ENCODE measurements around the gene IGF2BP2.

Gene IGF2BP2

GRCh38 chr3:185766329-185767001, 58.4 kb downstream of the IGF2BP2 start:
- no peaks in the 10 kb centered on the region for H3K27me3 ChIP-seq (ENCODE audit: control insufficient read depth, insufficient read depth, low read length)
- no peak overlapping the region for H3K27ac ChIP-seq (ENCODE audit: low read depth, low read length)
- H3K36me3 ChIP-seq (ENCODE audit: control insufficient read depth, insufficient read depth, low read length) = no peaks in the 10 kb centered on the region
- no peaks in the 10 kb centered on the region for H3K4me1 ChIP-seq (ENCODE audit: control insufficient read depth, insufficient read depth, low read length)
- H3K9ac ChIP-seq (ENCODE audit: low read length) = no peak overlapping the region
- H3K4me3 ChIP-seq (ENCODE audit: low read length) = no peak overlapping the region

GRCh38 chr3:185764980-185765370, 59.9 kb downstream of the IGF2BP2 start:
- H3K4me3 ChIP-seq (ENCODE audit: low read length) = no peak overlapping the region
- H3K27me3 ChIP-seq (ENCODE audit: control insufficient read depth, insufficient read depth, low read length) = no peaks in the 10 kb centered on the region
- no peaks in the 10 kb centered on the region for H3K36me3 ChIP-seq (ENCODE audit: control insufficient read depth, insufficient read depth, low read length)
- H3K4me1 ChIP-seq (ENCODE audit: control insufficient read depth, insufficient read depth, low read length) = no peaks in the 10 kb centered on the region
- H3K9ac ChIP-seq (ENCODE audit: low read length) = no peak overlapping the region
- H3K27ac ChIP-seq (ENCODE audit: low read depth, low read length) = no peak overlapping the region

GRCh38 chr3:185764163-185764979, 60.5 kb downstream of the IGF2BP2 start:
- Histone ChIP-seq H3K36me3 (ENCODE audit: control insufficient read depth, insufficient read depth, low read length) (no peaks in the 10 kb centered on the region), H3K4me1 (ENCODE audit: control insufficient read depth, insufficient read depth, low read length) (no peaks in the 10 kb centered on the region), H3K27me3 (ENCODE audit: control insufficient read depth, insufficient read depth, low read length) (no peaks in the 10 kb centered on the region), H3K4me3 (ENCODE audit: low read length) (no peak overlapping the region), H3K9ac (ENCODE audit: low read length) (no peak overlapping the region), H3K27ac (ENCODE audit: low read depth, low read length) (no peak overlapping the region)

GRCh38 chr3:185763347-185764005, 61.4 kb downstream of the IGF2BP2 start:
- Histone ChIP-seq H3K36me3 (ENCODE audit: control insufficient read depth, insufficient read depth, low read length) (no peaks in the 10 kb centered on the region), H3K4me3 (ENCODE audit: low read length) (no peak overlapping the region), H3K4me1 (ENCODE audit: control insufficient read depth, insufficient read depth, low read length) (no peaks in the 10 kb centered on the region), H3K27ac (ENCODE audit: low read depth, low read length) (no peak overlapping the region), H3K27me3 (ENCODE audit: control insufficient read depth, insufficient read depth, low read length) (no peaks in the 10 kb centered on the region), H3K9ac (ENCODE audit: low read length) (no peak overlapping the region)

GRCh38 chr3:185760550-185760949, 64.3 kb downstream of the IGF2BP2 start:
- H3K9ac ChIP-seq (ENCODE audit: low read length) = no peak overlapping the region
- H3K27me3 ChIP-seq (ENCODE audit: control insufficient read depth, insufficient read depth, low read length) = no peaks in the 10 kb centered on the region
- peak overlapping the region; percentile 29 for H3K4me3 ChIP-seq (ENCODE audit: low read length)
- H3K36me3 ChIP-seq (ENCODE audit: control insufficient read depth, insufficient read depth, low read length) = no peaks in the 10 kb centered on the region
- no peak overlapping the region for H3K27ac ChIP-seq (ENCODE audit: low read depth, low read length)
- no peaks in the 10 kb centered on the region for H3K4me1 ChIP-seq (ENCODE audit: control insufficient read depth, insufficient read depth, low read length)

- Histone ChIP-seq H3K27me3 (ENCODE audit: control insufficient read depth, insufficient read depth, low read length) (no peaks in the 10 kb centered on the region), H3K9ac (ENCODE audit: low read length) (no peak overlapping the region), H3K4me1 (ENCODE audit: control insufficient read depth, insufficient read depth, low read length) (no peaks in the 10 kb centered on the region), H3K4me3 (ENCODE audit: low read length) (no peak overlapping the region), H3K27ac (ENCODE audit: low read depth, low read length) (no peak overlapping the region), H3K36me3 (ENCODE audit: control insufficient read depth, insufficient read depth, low read length) (no peaks in the 10 kb centered on the region)
Measured at GRCh38 chr3:185760088-185760487, 64.8 kb downstream of the IGF2BP2 start.

GRCh38 chr3:185759512-185759911, 65.3 kb downstream of the IGF2BP2 start:
- H3K9ac ChIP-seq (ENCODE audit: low read length) = no peak overlapping the region
- no peaks in the 10 kb centered on the region for H3K36me3 ChIP-seq (ENCODE audit: control insufficient read depth, insufficient read depth, low read length)
- H3K27me3 ChIP-seq (ENCODE audit: control insufficient read depth, insufficient read depth, low read length) = no peaks in the 10 kb centered on the region
- no peaks in the 10 kb centered on the region for H3K4me1 ChIP-seq (ENCODE audit: control insufficient read depth, insufficient read depth, low read length)
- H3K4me3 ChIP-seq (ENCODE audit: low read length) = no peak overlapping the region
- H3K27ac ChIP-seq (ENCODE audit: low read depth, low read length) = no peak overlapping the region

- Histone ChIP-seq H3K27me3 (ENCODE audit: control insufficient read depth, insufficient read depth, low read length) (no peaks in the 10 kb centered on the region), H3K4me3 (ENCODE audit: low read length) (no peak overlapping the region), H3K36me3 (ENCODE audit: control insufficient read depth, insufficient read depth, low read length) (no peaks in the 10 kb centered on the region), H3K4me1 (ENCODE audit: control insufficient read depth, insufficient read depth, low read length) (no peaks in the 10 kb centered on the region), H3K9ac (ENCODE audit: low read length) (no peak overlapping the region), H3K27ac (ENCODE audit: low read depth, low read length) (no peak overlapping the region)
Measured at GRCh38 chr3:185758912-185759311, 65.9 kb downstream of the IGF2BP2 start.

- Histone ChIP-seq H3K27ac (ENCODE audit: low read depth, low read length) (no peak overlapping the region), H3K27me3 (ENCODE audit: control insufficient read depth, insufficient read depth, low read length) (no peaks in the 10 kb centered on the region), H3K9ac (ENCODE audit: low read length) (no peak overlapping the region), H3K36me3 (ENCODE audit: control insufficient read depth, insufficient read depth, low read length) (no peaks in the 10 kb centered on the region), H3K4me3 (ENCODE audit: low read length) (no peak overlapping the region), H3K4me1 (ENCODE audit: control insufficient read depth, insufficient read depth, low read length) (no peaks in the 10 kb centered on the region)
Measured at GRCh38 chr3:185757176-185757575, 67.7 kb downstream of the IGF2BP2 start.

- Histone ChIP-seq H3K27ac (ENCODE audit: low read depth, low read length) (no peak overlapping the region), H3K4me1 (ENCODE audit: control insufficient read depth, insufficient read depth, low read length) (no peaks in the 10 kb centered on the region), H3K9ac (ENCODE audit: low read length) (no peak overlapping the region), H3K4me3 (ENCODE audit: low read length) (no peak overlapping the region), H3K27me3 (ENCODE audit: control insufficient read depth, insufficient read depth, low read length) (no peaks in the 10 kb centered on the region), H3K36me3 (ENCODE audit: control insufficient read depth, insufficient read depth, low read length) (no peaks in the 10 kb centered on the region)
Measured at GRCh38 chr3:185756477-185756876, 68.4 kb downstream of the IGF2BP2 start.

GRCh38 chr3:185754920-185755319, 69.9 kb downstream of the IGF2BP2 start:
- no peaks in the 10 kb centered on the region for H3K27me3 ChIP-seq (ENCODE audit: control insufficient read depth, insufficient read depth, low read length)
- H3K9ac ChIP-seq (ENCODE audit: low read length) = no peak overlapping the region
- no peak overlapping the region for H3K27ac ChIP-seq (ENCODE audit: low read depth, low read length)
- H3K4me3 ChIP-seq (ENCODE audit: low read length) = no peak overlapping the region
- no peaks in the 10 kb centered on the region for H3K4me1 ChIP-seq (ENCODE audit: control insufficient read depth, insufficient read depth, low read length)
- H3K36me3 ChIP-seq (ENCODE audit: control insufficient read depth, insufficient read depth, low read length) = no peaks in the 10 kb centered on the region

GRCh38 chr3:185753354-185753753, 71.5 kb downstream of the IGF2BP2 start:
- no peak overlapping the region for H3K27ac ChIP-seq (ENCODE audit: low read depth, low read length)
- no peak overlapping the region for H3K9ac ChIP-seq (ENCODE audit: low read length)
- no peaks in the 10 kb centered on the region for H3K4me1 ChIP-seq (ENCODE audit: control insufficient read depth, insufficient read depth, low read length)
- H3K36me3 ChIP-seq (ENCODE audit: control insufficient read depth, insufficient read depth, low read length) = no peaks in the 10 kb centered on the region
- no peak overlapping the region for H3K4me3 ChIP-seq (ENCODE audit: low read length)
- H3K27me3 ChIP-seq (ENCODE audit: control insufficient read depth, insufficient read depth, low read length) = no peaks in the 10 kb centered on the region
